Adrenal gland (tissue), 12 donors: ENCODE results near the gene C1orf50. TPM values are rescaled to one million over a fixed set of nuclear protein-coding genes. Genes with fewer than 3 reads are reported as not detected.
A peak's percentile ranks its signal among the peaks of the same experiment; 100 is the strongest.
"Not testable (repeated sequence)": the region's sequence is repeated elsewhere in the genome, so short reads cannot be mapped to it uniquely, and the experiment has no call there.

ENCODE experiments used
- DNase-seq, 7 donors: peaks; one replicate each; pipeline ENCODE4 v3.0.0-alpha.2; 2019 to 2020
- H3K27ac ChIP-seq, 5 donors: fragments of 200-600 bp; sonication (generic) in 4 of 5; 1 replicate in 3 of 5; 2 replicates in 2 of 5; pipeline versions ENCODE4 v1.5.1 to v1.8.0; 2016 to 2020; ENCODE audit warnings: mild to moderate bottlenecking in 1 of 5
- H3K27me3 ChIP-seq: fragments of 200-600 bp; 2 replicates; pipeline ENCODE4 v1.8.0; 2021
- H3K36me3 ChIP-seq, 2 donors: fragments of 200-600 bp; replicated peaks in 1 of 2; 1 replicate in 1 of 2; 2 replicates in 1 of 2; pipeline versions ENCODE4 v1.5.1 to v1.8.0; 2018 to 2022
- H3K4me1 ChIP-seq, 2 donors: fragments of 200-600 bp; replicated peaks in 1 of 2; 1 replicate in 1 of 2; 2 replicates in 1 of 2; pipeline versions ENCODE4 v1.5.1 to v1.8.0; 2018 to 2021
- H3K4me3 ChIP-seq, 4 donors: fragments of 200-600 bp; sonication (generic) in 3 of 4; one replicate each; pipeline ENCODE4 v1.5.1; 2016 to 2018
- H3K9me3 ChIP-seq, 3 donors: fragments of 200-600 bp; sonication (generic) in 1 of 3; replicated peaks in 1 of 3; 1 replicate in 2 of 3; 2 replicates in 1 of 3; pipeline versions ENCODE4 v1.5.1 to v1.8.0; 2016 to 2021
- CTCF ChIP-seq, 6 experiments: fragments of 450-650 bp in 4 of 6; fragments of 200-600 bp in 2 of 6; sonication (generic) in 1 of 6; IDR thresholded peaks; 1 replicate in 5 of 6; 2 replicates in 1 of 6; pipeline versions ENCODE4 v1.5.1 to v1.8.0; 2016 to 2021; ENCODE audit warnings: antibody characterized with exemption in 6 of 6, mild to moderate bottlenecking in 2 of 6, moderate library complexity in 1 of 6
- POLR2A ChIP-seq, 2 donors: fragments of 450-650 bp; IDR thresholded peaks; one replicate each; pipeline ENCODE4 v1.6.1; 2017; ENCODE audit warnings: antibody characterized with exemption in 2 of 2, mild to moderate bottlenecking in 2 of 2, moderate library complexity in 1 of 2
- WGBS, 4 donors: extraction: QIAGEN DNeasy Blood & Tissue Kit in 2 of 4; methylation state at CpG; one replicate each; pipeline versions ENCODE4 v1.1.5 to v1.1.7; 2013 to 2017; 5-methylcytosine and 5-hydroxymethylcytosine counted together
- intact Hi-C, 2 donors: fragments of 100-400 bp; cut with DNase I; formaldehyde crosslinking; loops; one replicate each; pipeline versions ENCODE4 v1.14.1 to v1.15.0; 2022 to 2023
- polyA plus RNA-seq, 3 donors: library from polyadenylated mRNA; stranded (reverse); fragments of 200-250 nt in 2 of 3; fragments of 350-450 nt in 1 of 3; fragmentation: Illumina TruSeq in 1 of 3; extraction: RNeasy Lipid Tissue Mini Kit (QIAGEN cat#74804) in 1 of 3; gene quantifications; one replicate each; pipeline ENCODE4 v1.2.3, GENCODE V29; 2013 to 2014
- total RNA-seq, 9 donors: library from RNA; depleted of rRNA in 4 of 9; stranded (reverse); fragments of >200 nt in 4 of 9; fragments of 120-200 nt in 1 of 9; fragmentation: NEBNext Ultra II Directional in 1 of 9; extraction: Animal tissue kit (Norgen Biotek cat#: 25700) in 1 of 9; gene quantifications; one replicate each; pipeline versions ENCODE4 v1.1.0 to v1.2.4, GENCODE V29; 2013 to 2023
- donor health status: healthy with polysubstance abuse.
- donor health status: Bipolar disorder and iron deficiency.
- donor health status: DM: yes; HTN: yes; CAD: no.
- donor health status: DM: no; HTN: no; CAD: no.
- donor health status: DM: no; HTN: no; CAD: no.
- donor health status: DM: yes; HTN: yes; CAD: no.

C1orf50 gene
- total and polyA plus RNA-seq, 12 donors, result 2.2 to 13.5 (median 7.4) TPM

GRCh38 chr1:42806171-42806570 lies 39.1 kb downstream of the C1orf50 start:
- Histone ChIP-seq H3K4me3 (no peak overlapping the region), H3K27me3 (no peaks in the 10 kb centered on the region), H3K36me3 (no peaks in the 10 kb centered on the region), H3K9me3 (no peaks in the 10 kb centered on the region), H3K27ac (no peak overlapping the region), H3K4me1 (no peaks in the 10 kb centered on the region)
- TF ChIP-seq POLR2A (IDR thresholded peaks at IDR 0.05), result no peak
- no peak for TF ChIP-seq CTCF (IDR thresholded peaks at IDR 0.05)
- DNase-seq, result no peak
- intact Hi-C loops, result no loop called here

- Histone ChIP-seq H3K4me1 (no peaks in the 10 kb centered on the region), H3K27ac (no peak overlapping the region), H3K36me3 (no peaks in the 10 kb centered on the region), H3K4me3 (no peak overlapping the region), H3K27me3 (no peaks in the 10 kb centered on the region), H3K9me3 (no peaks in the 10 kb centered on the region)
- 85 to 88% (median 85%) methylated on average over 5 of the region's 5 CpGs for WGBS, 4 donors
- TF ChIP-seq POLR2A (IDR thresholded peaks at IDR 0.05), result no peak
- TF ChIP-seq CTCF (IDR thresholded peaks at IDR 0.05), result no peak
- intact Hi-C loops, result no loop called here
- DNase-seq, result no peak
Measured at GRCh38 chr1:42806593-42806992, 39.5 kb downstream of the C1orf50 start.

- H3K4me3 ChIP-seq, result no peak overlapping the region
- H3K27me3 ChIP-seq, result no peaks in the 10 kb centered on the region
- H3K9me3 ChIP-seq, result no peaks in the 10 kb centered on the region
- DNase-seq, result no peak
- intact Hi-C loops, result no loop called here
- no peaks in the 10 kb centered on the region for H3K36me3 ChIP-seq
- no peak for TF ChIP-seq POLR2A (IDR thresholded peaks at IDR 0.05)
- no peak for TF ChIP-seq CTCF (IDR thresholded peaks at IDR 0.05)
- H3K4me1 ChIP-seq, result no peaks in the 10 kb centered on the region
- H3K27ac ChIP-seq, result no peak overlapping the region
Measured at GRCh38 chr1:42807056-42807668, 40.1 kb downstream of the C1orf50 start.

GRCh38 chr1:42814815-42815214 lies 47.8 kb downstream of the C1orf50 start:
- H3K27ac ChIP-seq, H3K36me3 ChIP-seq, H3K4me3 ChIP-seq, DNase-seq, H3K27me3 ChIP-seq, H3K9me3 ChIP-seq, intact Hi-C loops: not testable (repeated sequence)
- H3K4me1 ChIP-seq, result peaks cover 0 to 19% of the 10 kb centered on the region in 2 donors
- 88 to 100% (median 99%) methylated on average over 1 to 3 of the region's 3 CpGs for WGBS, 4 donors

- 37 to 45% (median 41%) methylated on average over 7 of the region's 7 CpGs for WGBS, 4 donors
- peak in 1 of 7 donors; percentile 6 for DNase-seq
- Histone ChIP-seq H3K9me3 (no peaks in the 10 kb centered on the region), H3K4me1 (peaks cover 0 to 19% of the 10 kb centered on the region in 2 donors), H3K27me3 (no peaks in the 10 kb centered on the region), H3K27ac (peak overlapping the region in 4 of 5 donors; percentile 8 to 99 (median 64)), H3K36me3 (no peaks in the 10 kb centered on the region), H3K4me3 (peak overlapping the region in 3 of 4 donors; percentile 50 to 95 (median 73))
- no peak for TF ChIP-seq CTCF (IDR thresholded peaks at IDR 0.05)
- no peak for TF ChIP-seq POLR2A (IDR thresholded peaks at IDR 0.05)
- intact Hi-C loops, result no loop called here
Measured at GRCh38 chr1:42815941-42816584, 49.0 kb downstream of the C1orf50 start.
